Endothelial cell of umbilical vein (primary cell): ENCODE results near the gene PITPNM1. TPM values are rescaled to one million over a fixed set of nuclear protein-coding genes. Genes with fewer than 3 reads are reported as not detected.

Experiments
- BruUV-seq: library from RNA; stranded (reverse); fragments of 400-500 nt; replicated peaks from 2 replicates; lab custom pipeline; 2021; lab: Mats Ljungman, UMichigan
- CTCF ChIA-PET: fragments of 300-600, 350-600 bp; sonication (Branson Sonifier 250); formaldehyde crosslinking; loops from one replicate; lab custom pipeline; 2021; ENCODE audit warnings: antibody characterized with exemption, inconsistent platforms; lab: Charles Lee
- POLR2A ChIA-PET: fragments of 300-600, 350-600 bp; sonication (Branson Sonifier 250); formaldehyde crosslinking; loops from one replicate; lab custom pipeline; 2021; ENCODE audit warnings: antibody characterized with exemption, inconsistent platforms; lab: Charles Lee
- DNase-seq: peaks from one replicate; pipeline ENCODE4 v3.0.0-alpha.2; 2011; ENCODE audit warnings: low read depth, low spot score
- FAIRE-seq: peaks from 2 replicates; lab custom pipeline; 2011; peaks lifted over from hg19 to GRCh38; lab: Jason Lieb, UNC
- H2AFZ ChIP-seq: 2 replicates; pipeline ENCODE4 v1.6.0; 2012; ENCODE audit warnings: low read depth, low read length, control low read depth, inconsistent platforms
- H3K27ac ChIP-seq: 2 replicates; pipeline ENCODE4 v1.5.1; 2011; ENCODE audit warnings: low read depth, mild to moderate bottlenecking, control low read depth, low read length, moderate library complexity; ENCODE audit not compliant: insufficient read depth
- H3K27me3 ChIP-seq, 2 experiments: 2 replicates each; pipeline versions ENCODE4 v1.6.0 to v1.6.1; 2011; ENCODE audit warnings: low read length in 2 of 2, mixed read lengths in 1 of 2; ENCODE audit not compliant: control insufficient read depth in 2 of 2, insufficient read depth in 2 of 2
- H3K36me3 ChIP-seq, 2 experiments: 2 replicates in 1 of 2; 3 replicates in 1 of 2; pipeline ENCODE4 v1.5.1; 2011; ENCODE audit warnings: low read length in 2 of 2, mild to moderate bottlenecking in 1 of 2, moderate library complexity in 1 of 2; ENCODE audit not compliant: control insufficient read depth in 2 of 2, insufficient read depth in 2 of 2; ENCODE audit errors: extremely low read depth in 1 of 2
- H3K4me1 ChIP-seq: 3 replicates; pipeline ENCODE4 v1.5.1; 2011; ENCODE audit warnings: mild to moderate bottlenecking, low read length; ENCODE audit not compliant: control insufficient read depth, insufficient read depth; ENCODE audit errors: extremely low read depth
- H3K4me2 ChIP-seq: 2 replicates; pipeline ENCODE4 v1.6.1; 2011; ENCODE audit warnings: low read length, control low read depth, mixed read lengths; ENCODE audit not compliant: insufficient read depth
- H3K4me3 ChIP-seq, 3 experiments: fragments of 200-600 bp in 1 of 3; sonication (generic), shearing (Covaris generic) in 1 of 3; replicated peaks in 1 of 3; 2 replicates each; pipeline ENCODE4 v1.5.1; 2011 to 2016; ENCODE audit warnings: control low read depth in 3 of 3, low read length in 3 of 3, mild to moderate bottlenecking in 2 of 3, inconsistent platforms in 1 of 3, low read depth in 1 of 3, moderate library complexity in 1 of 3; ENCODE audit not compliant: insufficient read depth in 1 of 3
- H3K79me2 ChIP-seq: 2 replicates; pipeline ENCODE4 v1.6.0; 2012; ENCODE audit warnings: low read length, inconsistent platforms; ENCODE audit not compliant: control insufficient read depth, insufficient read depth
- H3K9ac ChIP-seq: replicated peaks from 2 replicates; pipeline ENCODE3; 2011; ENCODE audit warnings: low read length, control low read depth; ENCODE audit not compliant: insufficient read depth; ENCODE audit errors: extremely low read depth
- H3K9me1 ChIP-seq: replicated peaks from 3 replicates; pipeline ENCODE4 v1.6.0; 2011; ENCODE audit warnings: mild to moderate bottlenecking, low read length; ENCODE audit not compliant: control insufficient read depth, insufficient read depth; ENCODE audit errors: extremely low read depth
- H3K9me3 ChIP-seq: replicated peaks from 2 replicates; pipeline ENCODE4 v1.5.1; 2012; ENCODE audit warnings: low read length, inconsistent platforms; ENCODE audit not compliant: control insufficient read depth, insufficient read depth
- H4K20me1 ChIP-seq: replicated peaks from 2 replicates; pipeline ENCODE3; 2011; ENCODE audit warnings: mild to moderate bottlenecking, low read length; ENCODE audit not compliant: control insufficient read depth, insufficient read depth; ENCODE audit errors: extremely low read depth
- EZH2 ChIP-seq: IDR thresholded peaks from 2 replicates; pipeline ENCODE4 v1.6.1; 2012; ENCODE audit warnings: borderline replicate concordance, low read depth, mild to moderate bottlenecking, moderate library complexity, low read length, inconsistent platforms; ENCODE audit not compliant: severe bottlenecking
- FOS ChIP-seq: IDR thresholded peaks from 2 replicates; pipeline ENCODE4 v1.6.1; 2011; ENCODE audit warnings: mild to moderate bottlenecking, low read length, moderate library complexity, borderline replicate concordance; ENCODE audit not compliant: insufficient read depth
- GATA2 ChIP-seq: IDR thresholded peaks from 2 replicates; pipeline ENCODE4 v1.7.0; 2011; ENCODE audit warnings: low read depth, mild to moderate bottlenecking, moderate library complexity, mixed read lengths, low read length; ENCODE audit not compliant: insufficient read length, insufficient read depth
- JUN ChIP-seq: IDR thresholded peaks from 2 replicates; pipeline ENCODE4 v1.6.1; 2011; ENCODE audit warnings: borderline replicate concordance, low read depth; ENCODE audit not compliant: insufficient read length, insufficient read depth
- MYC ChIP-seq: IDR thresholded peaks from one replicate; pipeline ENCODE4 v1.6.1; 2011; ENCODE audit warnings: mild to moderate bottlenecking, low read depth, low read length
- POLR2A ChIP-seq: IDR thresholded peaks from 2 replicates; pipeline ENCODE4 v1.6.1; 2012; ENCODE audit warnings: low read depth, mild to moderate bottlenecking, control low read depth, low read length
- POLR2AphosphoS5 ChIP-seq: IDR thresholded peaks from 2 replicates; pipeline ENCODE4 v1.6.1; 2012; ENCODE audit warnings: low read depth, mild to moderate bottlenecking, control low read depth, low read length, moderate library complexity; ENCODE audit not compliant: insufficient read depth
- dilution Hi-C: fragments of 300-500 bp; cut with MboI; formaldehyde crosslinking; loops from one replicate; pipeline ENCODE4 v1.15.0; 2019; ENCODE audit warnings: low sequenced_read_pairs; ENCODE audit not compliant: extremely low pct_ligation_motif_present
- intact Hi-C: fragments of 100-400 bp; cut with micrococcal nuclease; formaldehyde crosslinking; loops from one replicate; pipeline ENCODE4 v1.10.0; 2022
- polyA plus RNA-seq, 4 experiments: library from polyadenylated mRNA; depleted of rRNA in 3 of 4; stranded (reverse) in 3 of 4; unstranded in 1 of 4; fragments of >200 nt; gene quantifications; 2 replicates each; pipeline versions ENCODE4 v1.2.1 to v1.2.3, GENCODE V29; 2011 to 2012; ENCODE audit warnings: missing spikeins in 1 of 4
- total RNA-seq: library from RNA; stranded (reverse); gene quantifications from 2 replicates; pipeline ENCODE4 v1.2.3, GENCODE V29; 2021
- TF ChIP-seq, protein P1 (sequence below): IDR thresholded peaks from 2 replicates; pipeline ENCODE4 v1.6.1; 2011; ENCODE audit not compliant: insufficient read depth, insufficient read length
- TF ChIP-seq, protein P2 (sequence below), 2 donors: IDR thresholded peaks; 1 replicate in 1 of 2; 2 replicates in 1 of 2; pipeline ENCODE4 v1.5.1; 2011; ENCODE audit warnings: low read length in 2 of 2, mild to moderate bottlenecking in 2 of 2, moderate library complexity in 2 of 2, control low read depth in 1 of 2, inconsistent platforms in 1 of 2, low read depth in 1 of 2; ENCODE audit not compliant: insufficient read depth in 1 of 2; ENCODE audit errors: extremely low read depth in 1 of 2

Gene PITPNM1
- total and polyA plus RNA-seq, 2 donors (not counting 3 experiments of a cell fraction or from before 2014, with no cell fraction given): 16.5 to 26.4 TPM

DNA sequence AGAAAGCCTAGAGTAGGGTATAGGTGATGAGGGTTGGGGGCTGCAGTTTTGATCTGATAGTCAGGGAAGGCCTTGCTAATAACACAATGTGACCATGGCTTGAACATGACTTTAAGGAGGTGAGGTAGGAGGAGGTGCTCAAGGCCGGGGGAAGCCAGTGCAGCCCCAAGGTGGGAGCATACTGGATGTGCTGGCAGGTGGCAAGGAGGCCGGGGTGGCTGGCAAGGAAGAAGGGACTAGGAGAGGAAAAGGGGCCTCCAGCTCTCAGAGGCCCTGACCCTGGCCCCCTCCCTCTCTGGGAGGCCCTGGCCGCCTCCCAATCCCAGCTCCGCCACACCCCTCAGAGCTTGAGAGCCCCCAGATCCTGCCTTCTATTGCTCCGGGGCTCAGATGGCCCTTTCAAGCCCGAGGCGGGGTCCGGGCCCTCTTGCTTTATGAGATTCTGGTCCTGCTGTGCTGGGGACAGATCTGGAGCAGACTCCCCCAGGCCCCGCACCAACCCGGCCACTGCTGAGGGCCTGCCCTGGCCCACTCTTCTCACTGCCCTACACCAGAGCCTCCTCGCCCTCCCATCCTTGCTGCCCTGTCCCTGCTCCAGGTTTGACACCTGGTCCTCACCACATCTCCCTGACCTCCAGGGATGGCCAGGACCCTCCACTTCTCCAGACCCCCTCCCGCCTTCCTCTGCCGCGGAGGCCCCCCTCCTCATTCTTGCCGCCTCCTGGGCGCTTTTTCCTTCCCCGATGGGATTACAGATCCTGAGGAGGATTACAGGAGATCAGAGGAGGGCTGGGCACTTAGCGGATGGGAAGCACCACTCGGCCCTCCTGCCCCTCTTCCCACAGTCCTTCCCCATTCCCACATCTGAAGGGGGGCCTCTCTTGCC lies 1.8 kb downstream of the PITPNM1 start:
- H3K9me1 ChIP-seq: no peaks in the 10 kb centered on the region
- H3K36me3 ChIP-seq: peaks cover 0 to 4% of the 10 kb centered on the region in 2 experiments
- peak overlapping the region in 1 of 3 experiments; percentile 43 for H3K4me3 ChIP-seq
- FAIRE-seq (no peak), DNase-seq (no peak)
- no TSS peak for BruUV-seq
- H4K20me1 ChIP-seq: no peaks in the 10 kb centered on the region
- H2AFZ ChIP-seq: no peak overlapping the region
- POLR2A ChIA-PET: no interaction called here
- peaks cover 11% of the 10 kb centered on the region for H3K79me2 ChIP-seq
- intact Hi-C loops: loop anchor here (2.0 to 10.0 kb wide), 2 partner anchors 61 to 239 kb away; partner anchors contain the start of genes CORO1B and GRK2
- TF ChIP-seq, protein P1, sequence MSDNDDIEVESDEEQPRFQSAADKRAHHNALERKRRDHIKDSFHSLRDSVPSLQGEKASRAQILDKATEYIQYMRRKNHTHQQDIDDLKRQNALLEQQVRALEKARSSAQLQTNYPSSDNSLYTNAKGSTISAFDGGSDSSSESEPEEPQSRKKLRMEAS: no peak
- TF ChIP-seq, protein P2, sequence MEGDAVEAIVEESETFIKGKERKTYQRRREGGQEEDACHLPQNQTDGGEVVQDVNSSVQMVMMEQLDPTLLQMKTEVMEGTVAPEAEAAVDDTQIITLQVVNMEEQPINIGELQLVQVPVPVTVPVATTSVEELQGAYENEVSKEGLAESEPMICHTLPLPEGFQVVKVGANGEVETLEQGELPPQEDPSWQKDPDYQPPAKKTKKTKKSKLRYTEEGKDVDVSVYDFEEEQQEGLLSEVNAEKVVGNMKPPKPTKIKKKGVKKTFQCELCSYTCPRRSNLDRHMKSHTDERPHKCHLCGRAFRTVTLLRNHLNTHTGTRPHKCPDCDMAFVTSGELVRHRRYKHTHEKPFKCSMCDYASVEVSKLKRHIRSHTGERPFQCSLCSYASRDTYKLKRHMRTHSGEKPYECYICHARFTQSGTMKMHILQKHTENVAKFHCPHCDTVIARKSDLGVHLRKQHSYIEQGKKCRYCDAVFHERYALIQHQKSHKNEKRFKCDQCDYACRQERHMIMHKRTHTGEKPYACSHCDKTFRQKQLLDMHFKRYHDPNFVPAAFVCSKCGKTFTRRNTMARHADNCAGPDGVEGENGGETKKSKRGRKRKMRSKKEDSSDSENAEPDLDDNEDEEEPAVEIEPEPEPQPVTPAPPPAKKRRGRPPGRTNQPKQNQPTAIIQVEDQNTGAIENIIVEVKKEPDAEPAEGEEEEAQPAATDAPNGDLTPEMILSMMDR (IDR thresholded peaks at IDR 0.05; ENCODE audit: extremely low read depth in 1 of 2, insufficient read depth in 1 of 2, low read depth in 1 of 2, low read length in 2 of 2): no peak
- TF ChIP-seq FOS (no peak), POLR2AphosphoS5 (no peak), GATA2 (no peak), EZH2 (no peak), POLR2A (no peak), JUN (no peak), MYC (no peak)
- no peak overlapping the region for H3K27ac ChIP-seq
- peak overlapping the region; percentile 62 for H3K4me2 ChIP-seq
- H3K4me1 ChIP-seq: peaks cover 32% of the 10 kb centered on the region
- CTCF ChIA-PET: interaction anchor here (0.7 kb wide), 1 partner anchor 152 kb away, joined by 3 read pairs; no protein-coding TSS in a partner anchor
- dilution Hi-C loops: no loop called here
- no peak overlapping the region for H3K9ac ChIP-seq
- H3K9me3 ChIP-seq: no peaks in the 10 kb centered on the region
- H3K27me3 ChIP-seq: no peaks in the 10 kb centered on the region
